A673 (cell line): ENCODE data around the gene CCL1.

Experiments used
- EZH2 ChIP-seq: fragments of 200-600 bp; sonication (generic); IDR thresholded peaks from 2 replicates; pipeline ENCODE4 v1.6.1; 2017; ENCODE audit warnings: borderline replicate concordance, low read depth, mild to moderate bottlenecking, mixed read lengths, antibody characterized with exemption, low read length; ENCODE audit not compliant: poor library complexity, severe bottlenecking
- TF ChIP-seq, protein P1 (sequence below): fragments of 300-800, 200-600 bp; sonication (generic); conservative IDR thresholded peaks from 2 replicates; pipeline ENCODE4 v1.5.1; 2017; ENCODE audit warnings: low read depth, mild to moderate bottlenecking, antibody characterized with exemption, low read length, moderate library complexity, mixed read lengths

- TF ChIP-seq, protein P1, sequence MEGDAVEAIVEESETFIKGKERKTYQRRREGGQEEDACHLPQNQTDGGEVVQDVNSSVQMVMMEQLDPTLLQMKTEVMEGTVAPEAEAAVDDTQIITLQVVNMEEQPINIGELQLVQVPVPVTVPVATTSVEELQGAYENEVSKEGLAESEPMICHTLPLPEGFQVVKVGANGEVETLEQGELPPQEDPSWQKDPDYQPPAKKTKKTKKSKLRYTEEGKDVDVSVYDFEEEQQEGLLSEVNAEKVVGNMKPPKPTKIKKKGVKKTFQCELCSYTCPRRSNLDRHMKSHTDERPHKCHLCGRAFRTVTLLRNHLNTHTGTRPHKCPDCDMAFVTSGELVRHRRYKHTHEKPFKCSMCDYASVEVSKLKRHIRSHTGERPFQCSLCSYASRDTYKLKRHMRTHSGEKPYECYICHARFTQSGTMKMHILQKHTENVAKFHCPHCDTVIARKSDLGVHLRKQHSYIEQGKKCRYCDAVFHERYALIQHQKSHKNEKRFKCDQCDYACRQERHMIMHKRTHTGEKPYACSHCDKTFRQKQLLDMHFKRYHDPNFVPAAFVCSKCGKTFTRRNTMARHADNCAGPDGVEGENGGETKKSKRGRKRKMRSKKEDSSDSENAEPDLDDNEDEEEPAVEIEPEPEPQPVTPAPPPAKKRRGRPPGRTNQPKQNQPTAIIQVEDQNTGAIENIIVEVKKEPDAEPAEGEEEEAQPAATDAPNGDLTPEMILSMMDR = no peak
- TF ChIP-seq EZH2 = no peak
Measured at GRCh38 chr17:34383216-34383615, 20.2 kb upstream of the CCL1 start.
